Lower leg skin (tissue), 4 donors: ENCODE data around the gene HOXC13. TPM values are rescaled to one million over a fixed set of nuclear protein-coding genes. Genes with fewer than 3 reads are reported as not detected.

Source experiments
- DNase-seq, 2 donors: peaks; one replicate each; pipeline ENCODE4 v3.0.0-alpha.2; 2019; ENCODE audit warnings: low spot score in 2 of 2
- H3K4me3 ChIP-seq: fragments of 200-600 bp; sonication (generic); 2 replicates; pipeline ENCODE4 v1.5.1; 2017; ENCODE audit warnings: mild to moderate bottlenecking, low read depth; ENCODE audit not compliant: poor library complexity, severe bottlenecking
- CTCF ChIP-seq, 3 donors: fragments of 450-650 bp; IDR thresholded peaks; one replicate each; pipeline ENCODE4 v1.5.1; 2016; ENCODE audit warnings: antibody characterized with exemption in 3 of 3, mild to moderate bottlenecking in 3 of 3, moderate library complexity in 2 of 3
- POLR2A ChIP-seq, 2 donors: fragments of 450-650 bp; IDR thresholded peaks; one replicate each; pipeline ENCODE4 v1.6.1; 2016 to 2017; ENCODE audit warnings: antibody characterized with exemption in 2 of 2, mild to moderate bottlenecking in 1 of 2, moderate library complexity in 1 of 2
- WGBS, 2 donors: methylation state at CpG; one replicate each; pipeline ENCODE4 v1.1.5; 2018; 5-methylcytosine and 5-hydroxymethylcytosine counted together
- intact Hi-C: fragments of 100-400 bp; cut with DNase I; formaldehyde crosslinking; loops from one replicate; pipeline ENCODE4 v1.15.0; 2023; ENCODE audit warnings: low total_unique reads
- total RNA-seq, 4 donors: library from RNA; depleted of rRNA; stranded (reverse); fragments of >200 nt; gene quantifications; one replicate each; pipeline ENCODE4 v1.1.0, GENCODE V29; 2016

HOXC13 gene
- total RNA-seq, 4 donors from 2014 or later, result 9.8 to 14.9 (median 11.2) TPM

- intact Hi-C loops, result no loop called here
- TF ChIP-seq POLR2A (IDR thresholded peaks at IDR 0.05) (no peak), CTCF (IDR thresholded peaks at IDR 0.05) (no peak)
- H3K4me3 ChIP-seq, result no peak overlapping the region
- 7 to 16% methylated on average over 26 of the region's 26 CpGs for WGBS, 2 donors
- no peak for DNase-seq
These were observed 44.3 kb downstream of the HOXC13 start for GRCh38 chr12:53982648-53983567.

GRCh38 chr12:53983568-53983949, 44.9 kb downstream of the HOXC13 start:
- no peak for TF ChIP-seq CTCF (IDR thresholded peaks at IDR 0.05)
- intact Hi-C loops, result no loop called here
- no peak overlapping the region for H3K4me3 ChIP-seq
- no peak for DNase-seq
- WGBS, 2 donors, result 5 to 8% methylated on average over 17 of the region's 17 CpGs

- TF ChIP-seq CTCF (IDR thresholded peaks at IDR 0.05) (no peak), POLR2A (IDR thresholded peaks at IDR 0.05) (no peak)
- DNase-seq, result no peak
- H3K4me3 ChIP-seq, result no peak overlapping the region
- 4 to 10% methylated on average over 30 of the region's 30 CpGs for WGBS, 2 donors
- intact Hi-C loops, result no loop called here
These were observed 45.4 kb downstream of the HOXC13 start for GRCh38 chr12:53983950-53984572.

- intact Hi-C loops, result no loop called here
- WGBS, 2 donors, result 1 to 2% methylated on average over 42 to 55 of the region's 55 CpGs
- peak in 1 of 3 donors; percentile 53 for TF ChIP-seq CTCF (IDR thresholded peaks at IDR 0.05)
- TF ChIP-seq POLR2A (IDR thresholded peaks at IDR 0.05), result no peak
- peak; percentile 97 to 99 for DNase-seq
- H3K4me3 ChIP-seq, result peak within 1 kb of the TSS; percentile 41
These were observed 46.5 kb downstream of the HOXC13 start, which contains the start of gene HOXC10 for GRCh38 chr12:53984901-53985691. TSS of gene HOXC10 (plus strand) at chr12:53985146. CDS start at chr12:53985260, 114 bp downstream.

- intact Hi-C loops, result no loop called here
- TF ChIP-seq POLR2A (IDR thresholded peaks at IDR 0.05) (no peak), CTCF (IDR thresholded peaks at IDR 0.05) (no peak)
- peak overlapping the region; percentile 41 for H3K4me3 ChIP-seq
- WGBS, 2 donors, result 2 to 4% methylated on average over 9 to 21 of the region's 21 CpGs
- DNase-seq, result no peak
These were observed 47.0 kb downstream of the HOXC13 start for GRCh38 chr12:53985692-53985993.
